HG03521 (cell line): ENCODE measurements around the gene STEAP2.
"Not testable (repeated sequence)": the region's sequence is repeated elsewhere in the genome, so short reads cannot be mapped to it uniquely, and the experiment has no call there.

Experiments used
- ATAC-seq: cut with Tn5 transposase; IDR thresholded peaks from one replicate; pipeline ENCODE4 v1.9.1; 2021; ENCODE audit warnings: mild to moderate bottlenecking, moderate library complexity; ENCODE audit not compliant: unreplicated experiment

Gene STEAP2

GRCh38 chr7:90211391-90212148, at the start of gene STEAP2:
Gene STEAP2 (plus strand): TSS chr7:90211740. CDS start chr7:90225083, 13,343 bp downstream.
- peak; percentile 88 for ATAC-seq

DNA sequence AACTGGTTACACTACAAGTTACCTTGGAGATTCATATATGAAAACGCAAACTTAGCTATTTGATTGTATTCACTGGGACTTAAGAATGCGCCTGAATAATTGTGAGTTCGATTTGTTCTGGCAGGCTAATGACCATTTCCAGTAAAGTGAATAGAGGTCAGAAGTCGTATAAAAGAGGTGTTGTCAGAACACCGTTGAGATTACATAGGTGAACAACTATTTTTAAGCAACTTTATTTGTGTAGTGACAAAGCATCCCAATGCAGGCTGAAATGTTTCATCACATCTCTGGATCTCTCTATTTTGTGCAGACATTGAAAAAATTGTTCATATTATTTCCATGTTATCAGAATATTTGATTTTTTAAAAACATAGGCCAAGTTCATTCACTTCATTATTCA, 48.0 kb upstream of the STEAP2 start:
- no peak for ATAC-seq

DNA sequence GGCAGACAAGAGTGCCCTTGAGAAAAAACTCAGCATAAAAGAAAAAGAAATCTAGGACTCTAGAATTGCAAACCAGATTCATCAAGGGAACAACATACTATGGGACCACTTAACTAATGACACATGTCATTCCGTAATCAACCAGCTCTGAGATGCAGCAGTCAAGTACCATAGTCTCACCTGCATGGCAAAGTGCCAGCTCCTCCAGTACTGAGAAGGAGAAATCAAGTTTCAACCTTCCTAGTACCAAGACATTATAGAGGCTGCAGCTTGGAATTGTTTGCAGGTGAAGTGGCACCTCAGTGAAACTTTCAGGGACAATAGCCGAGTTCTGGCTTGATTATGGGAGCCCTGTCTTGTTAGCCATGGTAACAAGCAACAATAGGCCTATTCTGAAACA, 45.8 kb upstream of the STEAP2 start:
- ATAC-seq: no peak

- ATAC-seq: no peak
Observed at GRCh38 chr7:90166153-90166552, 45.4 kb upstream of the STEAP2 start.

DNA sequence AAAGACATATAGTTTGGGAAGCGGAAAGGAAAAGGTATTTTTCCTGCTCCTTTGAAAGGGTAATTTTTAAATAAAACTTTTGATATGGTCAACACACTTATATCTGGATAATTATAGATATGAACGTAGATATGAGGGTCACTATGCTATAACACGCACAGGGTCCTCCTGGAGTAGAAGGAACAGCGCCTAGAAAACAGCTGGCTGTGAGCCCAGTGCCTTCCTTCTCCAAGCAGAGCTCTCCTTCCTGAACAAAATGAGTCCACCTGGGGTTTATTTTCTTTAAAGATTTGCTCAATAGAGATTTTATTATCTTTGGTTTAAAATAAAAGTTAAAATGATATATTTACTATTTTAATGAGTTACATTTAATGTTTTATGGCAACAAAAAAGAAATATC, 44.2 kb upstream of the STEAP2 start:
- ATAC-seq: no peak

- ATAC-seq: no peak
Observed at GRCh38 chr7:90169891-90170290, 41.6 kb upstream of the STEAP2 start.

GRCh38 chr7:90172121-90172520, 39.4 kb upstream of the STEAP2 start:
- no peak for ATAC-seq

DNA sequence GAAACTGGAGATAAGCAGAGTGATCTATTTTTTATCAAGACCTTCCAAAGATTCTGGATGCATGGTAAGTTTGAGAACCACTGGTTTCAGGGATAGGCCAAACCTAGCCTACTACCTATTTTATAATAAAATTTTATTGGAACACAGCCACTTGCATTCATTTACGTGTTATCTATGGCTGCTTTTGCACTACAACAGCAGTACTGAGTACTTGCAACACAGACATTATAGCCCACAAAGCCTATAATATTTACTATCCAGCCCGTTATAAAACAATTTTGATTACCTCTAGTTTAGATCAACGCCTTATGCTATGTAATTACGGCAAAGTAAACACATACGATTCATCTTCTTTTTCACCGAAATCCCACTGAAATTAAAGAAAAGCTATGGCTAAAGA, 38.9 kb upstream of the STEAP2 start:
- no peak for ATAC-seq

DNA sequence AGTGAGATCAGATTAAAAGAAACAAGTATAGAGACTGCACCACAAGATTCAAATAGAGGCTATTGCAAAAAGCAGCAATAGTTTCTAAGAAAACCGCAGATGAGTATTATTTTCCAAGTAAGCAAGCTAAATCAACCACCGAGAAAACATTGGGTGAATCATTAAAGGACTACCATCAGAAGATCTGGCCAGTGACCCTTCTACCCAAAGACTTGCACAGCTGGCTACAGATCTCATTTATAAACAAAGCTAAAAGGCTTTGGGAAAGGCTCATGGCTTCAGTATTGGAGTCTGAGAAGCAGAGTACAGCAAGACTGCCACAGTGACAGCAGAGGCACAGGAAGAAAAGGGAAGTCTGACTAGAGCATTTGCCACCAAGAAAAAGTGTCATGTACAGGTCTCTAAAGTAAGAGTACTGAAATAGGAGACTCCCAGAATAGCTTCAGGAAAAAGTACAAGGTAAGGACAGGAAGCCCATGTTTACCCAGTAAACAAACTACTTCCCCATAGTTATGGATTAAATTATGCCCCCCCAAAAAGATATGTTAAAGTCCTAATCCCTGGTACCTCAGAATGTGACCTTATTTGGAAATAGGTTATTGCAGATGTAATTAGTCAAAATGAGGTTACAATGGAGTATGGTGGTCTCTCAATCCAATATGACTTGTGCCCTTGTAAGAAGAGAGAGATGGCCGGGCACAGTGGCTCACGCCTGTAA, 38.3 kb upstream of the STEAP2 start:
- ATAC-seq: peak; percentile 91

GRCh38 chr7:90175667-90176066, 35.9 kb upstream of the STEAP2 start:
- no peak for ATAC-seq

DNA sequence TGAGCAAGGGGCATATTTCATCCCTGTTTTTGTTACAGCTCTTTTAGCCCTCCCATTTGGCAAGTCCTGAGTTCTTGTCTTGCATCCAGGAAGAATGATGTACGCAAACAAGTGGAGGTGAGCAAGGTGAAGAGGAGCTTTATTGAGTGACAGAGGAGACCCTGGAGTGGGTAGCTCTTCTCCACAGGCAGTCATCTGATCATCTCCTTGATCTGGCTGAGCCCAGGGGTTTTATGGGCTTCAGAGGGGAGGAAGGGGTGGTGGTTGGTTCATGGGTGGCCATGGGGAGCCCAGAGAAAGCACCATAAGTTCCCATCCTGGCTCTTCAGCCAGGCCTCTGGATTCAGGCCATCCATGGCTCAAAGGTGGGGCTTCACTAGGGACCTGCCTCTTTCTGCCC, 35.3 kb upstream of the STEAP2 start:
- no peak for ATAC-seq

DNA sequence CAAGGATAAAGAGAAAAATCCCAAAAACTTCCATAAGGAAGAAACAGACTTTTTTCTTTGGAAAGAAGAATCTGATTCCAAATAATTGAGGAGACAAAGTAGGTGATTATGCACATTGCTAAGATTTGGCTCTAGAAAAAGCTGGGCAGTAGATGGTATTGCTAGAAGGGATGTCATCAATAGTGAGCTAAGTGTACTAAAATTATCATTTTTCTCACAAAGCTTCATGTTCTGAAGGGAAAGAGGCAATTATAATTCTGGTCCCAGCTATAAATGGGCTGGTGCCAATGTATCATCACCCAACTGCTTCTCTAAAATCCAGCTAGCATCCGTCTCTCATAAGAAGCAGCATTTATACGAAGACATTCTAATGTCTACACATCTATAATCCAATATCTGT, 33.4 kb upstream of the STEAP2 start:
- ATAC-seq: no peak

GRCh38 chr7:90178679-90179278, 32.8 kb upstream of the STEAP2 start:
- peak; percentile 93 for ATAC-seq

- no peak for ATAC-seq
Observed at GRCh38 chr7:90180011-90180585, 31.4 kb upstream of the STEAP2 start.

DNA sequence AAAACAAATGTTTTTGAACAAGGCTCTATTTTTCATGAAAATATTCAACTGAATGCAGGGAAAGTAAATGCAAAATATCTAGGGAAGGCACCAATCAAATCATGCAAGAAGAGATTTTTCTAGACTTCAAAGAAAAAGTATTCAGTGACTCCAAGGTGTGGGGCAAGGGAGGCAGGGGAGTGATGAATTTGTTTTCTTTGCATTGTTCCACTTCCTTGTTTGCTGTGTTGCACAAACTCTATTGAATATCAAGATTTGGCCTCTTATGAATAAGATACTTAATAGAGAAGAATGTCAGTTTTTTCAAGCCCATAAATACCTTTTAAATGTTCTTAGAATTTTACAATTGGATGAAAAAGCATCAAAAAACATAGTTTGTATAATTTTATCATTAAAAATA, 30.9 kb upstream of the STEAP2 start:
- ATAC-seq: no peak

DNA sequence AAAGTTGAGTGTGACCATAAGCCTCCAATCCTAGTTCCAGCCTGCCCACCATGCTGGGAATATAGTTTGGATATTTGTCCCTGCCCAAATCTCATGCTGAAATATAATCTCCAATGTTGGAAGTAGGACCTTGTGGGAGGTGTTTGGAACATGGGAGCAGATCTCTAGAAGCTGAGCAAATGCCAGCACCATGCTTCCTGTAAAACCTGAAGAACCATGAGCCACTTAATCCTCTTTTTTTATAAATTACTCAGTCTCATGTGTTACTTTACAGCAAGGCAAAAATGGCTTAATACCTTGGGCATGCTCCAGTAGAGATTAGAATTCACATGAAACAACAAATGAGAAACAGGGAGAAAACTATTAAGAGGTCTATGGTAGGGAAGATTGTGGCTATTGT, 30.1 kb upstream of the STEAP2 start:
- no peak for ATAC-seq

DNA sequence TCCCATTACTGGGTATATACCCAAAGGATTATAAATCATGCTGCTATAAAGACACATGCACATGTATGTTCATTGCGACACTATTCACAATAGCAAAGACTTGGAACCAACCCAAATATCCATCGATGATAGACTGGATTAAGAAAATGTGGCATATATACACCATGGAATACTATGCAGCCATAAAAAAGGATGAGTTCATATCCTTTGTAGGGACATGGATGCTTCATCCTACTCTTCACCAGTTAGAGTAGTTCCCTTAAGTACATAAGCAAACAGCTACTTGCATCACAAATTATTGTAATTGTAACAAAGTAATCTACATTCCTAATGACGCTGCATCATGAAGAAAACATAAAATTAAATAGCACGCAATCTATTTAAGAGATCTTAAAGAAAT, 25.2 kb upstream of the STEAP2 start:
- not testable (repeated sequence) for ATAC-seq

DNA sequence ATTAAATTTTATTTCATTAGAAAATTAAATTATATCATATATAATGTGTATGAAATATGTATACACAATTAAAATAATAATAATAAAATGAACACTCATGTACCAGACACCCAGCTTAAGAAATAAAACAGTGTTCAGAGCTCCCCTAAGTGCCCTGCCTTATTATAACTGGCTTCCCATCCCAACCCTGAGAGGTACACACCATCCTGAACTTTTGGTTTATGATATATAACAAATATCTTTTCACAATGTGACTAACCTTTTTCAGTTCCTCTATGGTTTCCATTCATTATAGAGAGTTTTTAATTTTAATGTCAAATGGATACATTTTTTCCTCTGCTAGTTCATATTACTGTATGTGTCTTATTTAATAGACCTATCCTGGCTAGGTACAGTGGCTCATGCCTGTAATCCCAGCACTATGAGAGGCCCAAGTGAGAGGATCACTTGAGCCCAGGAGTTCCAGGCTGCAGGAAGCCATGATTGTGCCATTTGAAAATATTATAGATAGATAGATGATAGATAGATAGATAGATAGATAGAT, 24.0 kb upstream of the STEAP2 start:
- no peak for ATAC-seq

DNA sequence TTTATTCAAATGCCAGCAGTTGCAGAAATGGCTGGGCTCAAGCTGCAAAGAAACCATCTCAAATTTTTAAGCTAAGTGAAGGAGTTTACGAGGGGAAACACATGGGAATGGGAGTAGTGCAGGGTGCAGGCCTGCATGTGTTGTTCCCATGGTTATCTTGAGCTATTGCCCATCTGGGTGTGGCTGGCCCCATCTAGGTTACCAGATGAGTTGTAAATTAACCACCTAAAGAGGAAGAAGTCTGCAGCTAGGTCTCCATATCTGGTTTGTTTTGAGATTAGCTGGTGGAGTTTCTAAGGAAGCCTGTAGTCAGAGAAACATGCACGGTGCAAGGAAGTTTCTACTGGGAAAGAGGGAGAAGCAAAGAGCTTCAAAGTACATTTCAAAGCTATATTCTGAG, 23.3 kb upstream of the STEAP2 start:
- ATAC-seq: peak; percentile 73

DNA sequence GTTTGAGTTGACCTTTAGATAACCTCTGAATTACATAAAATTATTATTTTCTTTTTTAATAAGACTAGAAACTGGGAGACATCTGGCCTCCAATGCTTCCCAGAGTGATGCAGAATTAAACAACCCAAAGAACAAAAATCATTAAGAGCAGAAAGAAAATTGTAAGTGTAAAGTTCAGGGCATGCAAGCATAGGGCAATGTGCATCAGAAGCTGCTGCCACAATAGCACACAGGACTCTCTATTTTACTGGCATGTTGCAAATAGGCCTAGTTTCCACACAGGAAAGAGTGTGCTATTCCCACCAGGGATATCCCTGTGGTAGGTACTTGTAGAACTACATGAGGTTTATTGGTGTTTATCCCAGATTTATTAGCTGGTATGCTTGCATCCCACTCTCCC, 20.5 kb upstream of the STEAP2 start:
- ATAC-seq: no peak

DNA sequence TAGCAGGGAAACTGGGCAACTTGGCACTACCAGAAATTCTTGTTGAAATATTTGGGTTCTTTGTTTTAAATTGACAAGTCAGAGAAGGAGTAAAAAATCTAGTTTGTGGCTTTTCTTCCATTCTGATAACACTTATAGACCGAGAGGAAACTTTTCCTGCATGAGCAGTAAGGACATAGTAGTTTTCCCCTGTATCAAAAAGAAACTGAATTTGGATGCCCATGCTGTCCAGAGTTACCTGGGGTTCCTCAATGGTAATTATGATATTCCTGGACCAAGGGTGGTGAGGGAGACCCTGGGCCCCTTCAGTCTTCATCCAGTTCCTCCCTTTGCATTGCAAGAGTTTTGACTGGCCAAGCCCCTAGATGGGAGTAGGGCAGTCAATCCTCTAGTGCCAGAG, 19.9 kb upstream of the STEAP2 start:
- no peak for ATAC-seq
